MM.1S (cell line): ENCODE results near the gene TCF7L2.

Experiments used
- CTCF ChIP-seq: fragments of 300-600 bp; sonication (generic); IDR thresholded peaks from 2 replicates; pipeline ENCODE4 v1.5.1; 2016; ENCODE audit warnings: antibody characterized with exemption, low read length, mixed read lengths
- EZH2 ChIP-seq: fragments of 300-600 bp; sonication (generic); optimal IDR thresholded peaks from 2 replicates; pipeline ENCODE3; 2017; ENCODE audit warnings: low read depth, mild to moderate bottlenecking, antibody characterized with exemption, low read length, mixed read lengths
- EZH2phosphoT487 ChIP-seq: fragments of 300-600 bp; sonication (generic); IDR thresholded peaks from 2 replicates; pipeline ENCODE4 v1.6.1; 2018; ENCODE audit warnings: antibody characterized with exemption, low read length

GRCh38 chr10:113137941-113138685, 188.1 kb downstream of the TCF7L2 start:
- no peak for TF ChIP-seq CTCF
- TF ChIP-seq EZH2: no peak
- no peak for TF ChIP-seq EZH2phosphoT487
